Heart left ventricle (tissue), 13 donors: ENCODE results near the gene CD36.

Experiments
- CTCF ChIP-seq, 12 donors: fragments of 200-600 bp; sonication (generic) in 4 of 12; IDR thresholded peaks; one replicate each; pipeline versions ENCODE4 v1.5.0 to v1.8.0; 2018 to 2022; ENCODE audit warnings: antibody characterized with exemption in 12 of 12, mild to moderate bottlenecking in 5 of 12
- POLR2A ChIP-seq, 2 donors: fragments of 450-650 bp; IDR thresholded peaks; one replicate each; pipeline ENCODE4 v1.6.1; 2017; ENCODE audit warnings: antibody characterized with exemption in 2 of 2, mild to moderate bottlenecking in 2 of 2, moderate library complexity in 2 of 2
- donor health status: ischemic (EF 13 %, LVEDD 7.1; RV severe dilation, severe dysfunction).
- donor health status: DM: no; HTN: yes; CAD: no.
- donor health status: DM: no; HTN: no; CAD: no.
- donor health status: ischemic (EF 25% LVEDD 6.9; RV normal size, moderate dysfunction).
- donor health status: ischemic (EF 25% LVEDD 5.7; RV mildly dilated, moderate dysfunction).
- donor health status: ischemic (EF 35%, LVEDD 5.7; RV mildly dilated, moderate dysfunction).
- donor health status: nonischemic (EF 11% LVEDD 7.7; RV severe dilation, severe dysfunction).
- donor health status: DM: yes; HTN: yes; CAD: no.
- donor health status: PGD.
- donor health status: ischemic (EF 29% LVEDD 5.4; RV normal size, mild dysfunction).
- donor health status: nonischemic (EF 23%, LVEDD 6.1; RV moderate dilation, normal function).

- TF ChIP-seq CTCF (IDR thresholded peaks at IDR 0.05) (no peak), POLR2A (IDR thresholded peaks at IDR 0.05) (no peak)
These were observed 39.2 kb downstream of the CD36 start for GRCh38 chr7:80677629-80678028.
